ENCODE measurements around the gene JSRP1.

JSRP1 gene

GRCh38 chr19:2277138-2277537, 20.9 kb upstream of the JSRP1 start:
- in situ Hi-C loops (cut with HindIII; ENCODE audit: low pct_ligation_motif_present, low sequenced_read_pairs) = no loop called here

DNA sequence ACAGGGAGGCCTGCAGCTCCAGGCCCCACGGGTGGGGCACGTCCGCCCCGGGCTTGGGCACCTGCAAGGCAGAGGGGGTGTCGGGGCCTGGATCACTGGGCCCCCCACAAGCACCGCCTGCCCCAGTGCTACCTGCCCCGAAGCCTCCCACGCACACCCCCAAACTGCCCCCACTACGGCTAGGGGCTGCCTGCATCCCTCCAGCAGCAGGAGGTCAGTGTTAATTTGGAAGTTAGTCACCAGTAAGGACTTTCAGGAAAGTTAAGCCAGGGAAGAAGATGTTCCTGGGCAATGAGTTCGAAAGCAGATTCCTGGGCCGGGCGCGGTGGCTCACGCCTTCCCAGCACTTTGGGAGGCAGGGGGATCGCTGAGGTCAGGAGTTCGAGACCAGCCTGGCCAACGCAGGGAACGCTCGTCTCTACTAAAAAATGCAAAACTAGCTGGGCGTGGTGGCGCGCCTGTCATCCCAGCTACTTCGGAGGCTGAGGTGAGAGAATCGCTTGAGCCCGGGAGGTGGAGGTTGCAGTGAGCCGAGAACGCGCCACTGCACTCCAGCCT, 20.3 kb upstream of the JSRP1 start:
- no peak for TF ChIP-seq CTCF (IDR thresholded peaks at IDR 0.05; ENCODE audit: low read depth, low read length, missing control alignments)
- Histone ChIP-seq H3K4me3 (ENCODE audit: low read depth, low read length) (no peak overlapping the region), H3K27me3 (replicated peaks) (no peaks in the 10 kb centered on the region), H3K27ac (no peak overlapping the region), H3K36me3 (replicated peaks) (peaks cover 30% of the 10 kb centered on the region)
- DNase-seq = no peak
- in situ Hi-C loops (cut with HindIII; ENCODE audit: low pct_ligation_motif_present, low sequenced_read_pairs) = no loop called here

More at GRCh38 chr19:2277138-2277537, 20.9 kb upstream of the JSRP1 start:
- Histone ChIP-seq H3K27ac (no peak overlapping the region), H3K36me3 (replicated peaks) (peaks cover 24% of the 10 kb centered on the region), H3K27me3 (replicated peaks) (no peaks in the 10 kb centered on the region), H3K4me3 (ENCODE audit: low read depth, low read length) (no peak overlapping the region)
- no peak for TF ChIP-seq CTCF (IDR thresholded peaks at IDR 0.05; ENCODE audit: low read depth, low read length, missing control alignments)
- DNase-seq = no peak

- H3K27me3 ChIP-seq (replicated peaks) = no peaks in the 10 kb centered on the region
- no peak for DNase-seq
- H3K4me3 ChIP-seq (ENCODE audit: low read depth, low read length) = no peak overlapping the region
- TF ChIP-seq CTCF (IDR thresholded peaks at IDR 0.05; ENCODE audit: low read depth, low read length, missing control alignments) = no peak
- peaks cover 34% of the 10 kb centered on the region for H3K36me3 ChIP-seq (replicated peaks)
- no peak overlapping the region for H3K27ac ChIP-seq
- in situ Hi-C loops (cut with HindIII; ENCODE audit: low pct_ligation_motif_present, low sequenced_read_pairs) = no loop called here
Measured at GRCh38 chr19:2275588-2276428, 19.6 kb upstream of the JSRP1 start.

- Histone ChIP-seq H3K36me3 (replicated peaks) (peaks cover 37% of the 10 kb centered on the region), H3K4me3 (ENCODE audit: low read depth, low read length) (no peak overlapping the region), H3K27me3 (replicated peaks) (no peaks in the 10 kb centered on the region), H3K27ac (no peak overlapping the region)
- peak; percentile 70 for DNase-seq
- in situ Hi-C loops (cut with HindIII; ENCODE audit: low pct_ligation_motif_present, low sequenced_read_pairs) = no loop called here
- TF ChIP-seq CTCF (IDR thresholded peaks at IDR 0.05; ENCODE audit: low read depth, low read length, missing control alignments) = peak; percentile 81
Measured at GRCh38 chr19:2274931-2275535, 18.8 kb upstream of the JSRP1 start.

- DNase-seq = no peak
- H3K4me3 ChIP-seq (ENCODE audit: low read depth, low read length) = no peak overlapping the region
- in situ Hi-C loops (cut with HindIII; ENCODE audit: low pct_ligation_motif_present, low sequenced_read_pairs) = no loop called here
- TF ChIP-seq CTCF (IDR thresholded peaks at IDR 0.05; ENCODE audit: low read depth, low read length, missing control alignments) = no peak
- no peaks in the 10 kb centered on the region for H3K27me3 ChIP-seq (replicated peaks)
- peaks cover 37% of the 10 kb centered on the region for H3K36me3 ChIP-seq (replicated peaks)
- no peak overlapping the region for H3K27ac ChIP-seq
Measured at GRCh38 chr19:2274185-2274711, 18.0 kb upstream of the JSRP1 start.
